Caki2 (cell line): Measurements from ENCODE around the gene GJA1. TPM values are rescaled to one million over a fixed set of nuclear protein-coding genes. Genes with fewer than 3 reads are reported as not detected.
A peak's percentile ranks its signal among the peaks of the same experiment; 100 is the strongest.
"Not testable (repeated sequence)": the region's sequence is repeated elsewhere in the genome, so short reads cannot be mapped to it uniquely, and the experiment has no call there.

Source experiments
- DNase-seq: peaks from one replicate; pipeline ENCODE4 v3.0.0-alpha.2; 2015; ENCODE audit warnings: low read depth
- in situ Hi-C: cut with HindIII; loops from 2 replicates; pipeline ENCODE4 v1.10.0; 2016; ENCODE audit warnings: low sequenced_read_pairs, low pct_unique_long_range_greater_than_20kb, mixed read lengths
- total RNA-seq: library from RNA; depleted of rRNA; stranded (reverse); fragments of >200 nt; shearing (Covaris generic); gene quantifications from 2 replicates; pipeline ENCODE4 v1.2.3, GENCODE V29; 2014; ENCODE audit warnings: low replicate concordance; rRNA removed

The GJA1 gene
- 26.6 and 32.5 TPM in 2 replicates for total RNA-seq

GRCh38 chr6:121435444-121436069 lies at the start of gene GJA1:
TSS of gene GJA1 (plus strand) at chr6:121435646. CDS start at chr6:121446848, 11,202 bp downstream.
- in situ Hi-C loops: loop anchor here (10.0 kb wide), 1 partner anchor 259 kb away; no protein-coding TSS in a partner anchor
- DNase-seq: peak; percentile 87

- DNase-seq, in situ Hi-C loops: not testable (repeated sequence)
Observed at GRCh38 chr6:121386551-121386950, 48.9 kb upstream of the GJA1 start.

- in situ Hi-C loops: no loop called here
- no peak for DNase-seq
Observed at GRCh38 chr6:121389419-121389818, 46.0 kb upstream of the GJA1 start.

- DNase-seq: no peak
- in situ Hi-C loops: no loop called here
Observed at GRCh38 chr6:121393731-121394505, 41.5 kb upstream of the GJA1 start.

DNA sequence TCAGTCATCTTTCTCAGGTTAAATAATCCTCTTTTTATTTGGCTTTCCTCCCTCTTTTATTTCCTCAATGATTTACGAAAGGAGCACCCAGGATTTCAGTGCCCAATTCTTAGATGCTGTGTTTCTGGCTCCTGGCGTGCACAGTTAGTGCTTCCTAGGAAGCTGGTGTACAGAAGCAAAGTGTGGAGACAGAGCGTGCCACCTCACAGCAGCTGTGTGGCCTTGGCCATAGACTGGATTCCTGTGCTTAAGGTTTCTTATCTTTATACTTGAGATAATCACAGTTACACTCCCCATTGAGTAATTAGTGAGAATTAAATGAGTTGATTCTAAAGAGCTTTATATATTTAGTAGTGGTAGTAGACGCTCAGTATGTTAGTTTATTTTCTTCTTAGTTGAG lies 39.7 kb upstream of the GJA1 start:
- in situ Hi-C loops: no loop called here
- DNase-seq: no peak

- DNase-seq, in situ Hi-C loops: not testable (repeated sequence)
Observed at GRCh38 chr6:121397188-121397587, 38.3 kb upstream of the GJA1 start.

DNA sequence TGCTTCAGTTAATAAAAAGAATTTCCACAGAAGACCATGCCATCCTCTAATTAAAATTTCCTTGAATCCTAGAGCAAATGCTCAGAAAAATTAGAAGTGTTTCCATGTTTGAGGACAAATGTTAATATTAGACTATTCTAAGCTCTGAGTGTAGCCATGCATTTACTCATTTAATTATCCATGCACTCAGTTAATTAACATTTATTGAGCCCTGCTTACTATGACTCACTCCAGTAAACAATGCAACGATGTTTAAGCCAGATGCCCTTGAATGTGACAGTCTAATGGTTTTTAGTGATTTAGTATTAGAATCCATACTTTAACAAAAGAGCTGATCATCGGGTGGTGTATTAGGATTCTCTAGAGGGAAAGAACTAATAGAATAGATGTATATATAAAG lies 37.3 kb upstream of the GJA1 start:
- in situ Hi-C loops: no loop called here

DNA sequence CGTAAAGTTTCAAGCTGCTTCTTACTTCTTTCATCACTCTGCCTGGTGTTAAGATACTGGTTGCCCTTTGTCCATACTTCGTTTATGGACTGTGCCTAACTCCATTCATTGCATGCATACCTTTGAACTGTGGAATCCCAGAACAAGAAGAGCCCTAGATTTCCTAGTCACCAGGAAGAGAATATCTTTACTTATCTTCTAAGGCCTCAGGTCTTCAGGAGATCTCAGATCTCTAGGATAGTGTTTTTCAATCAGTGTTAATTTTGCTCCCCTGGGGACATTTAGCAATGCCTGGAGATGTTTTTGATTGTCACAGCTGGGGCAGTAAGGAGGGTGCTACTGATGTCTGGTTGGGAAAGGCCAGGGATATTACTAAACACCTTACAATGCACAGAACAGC lies 35.5 kb upstream of the GJA1 start:
- in situ Hi-C loops: no loop called here
- DNase-seq: no peak

More for the DNA sequence above, 37.3 kb upstream of the GJA1 start:
- no peak for DNase-seq

GRCh38 chr6:121403964-121404363 lies 31.5 kb upstream of the GJA1 start:
- in situ Hi-C loops: no loop called here
- DNase-seq: no peak

- in situ Hi-C loops: no loop called here
Observed at GRCh38 chr6:121405306-121405705, 30.1 kb upstream of the GJA1 start.

DNA sequence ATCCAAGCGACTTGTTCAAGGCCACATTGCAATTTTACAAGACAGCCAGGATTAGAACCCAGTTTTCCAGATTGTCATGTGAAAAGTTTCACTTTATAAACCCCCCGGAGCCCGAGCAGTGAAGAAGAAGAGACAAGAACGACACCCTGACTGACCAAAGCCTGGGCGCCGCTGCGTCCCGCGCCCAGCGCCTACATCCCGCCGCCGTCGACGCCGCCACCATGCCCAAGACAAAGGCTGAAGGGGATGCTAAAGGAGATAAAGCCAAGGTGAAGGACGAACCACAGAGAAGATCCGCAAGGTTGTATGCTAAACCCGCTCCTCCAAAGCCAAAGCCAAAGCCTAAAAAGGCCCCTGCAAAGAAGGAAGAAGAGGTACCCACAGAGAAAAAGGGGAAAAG lies 27.1 kb upstream of the GJA1 start:
- in situ Hi-C loops: no loop called here
- DNase-seq: no peak

More at GRCh38 chr6:121405306-121405705, 30.1 kb upstream of the GJA1 start:
- DNase-seq: no peak

DNA sequence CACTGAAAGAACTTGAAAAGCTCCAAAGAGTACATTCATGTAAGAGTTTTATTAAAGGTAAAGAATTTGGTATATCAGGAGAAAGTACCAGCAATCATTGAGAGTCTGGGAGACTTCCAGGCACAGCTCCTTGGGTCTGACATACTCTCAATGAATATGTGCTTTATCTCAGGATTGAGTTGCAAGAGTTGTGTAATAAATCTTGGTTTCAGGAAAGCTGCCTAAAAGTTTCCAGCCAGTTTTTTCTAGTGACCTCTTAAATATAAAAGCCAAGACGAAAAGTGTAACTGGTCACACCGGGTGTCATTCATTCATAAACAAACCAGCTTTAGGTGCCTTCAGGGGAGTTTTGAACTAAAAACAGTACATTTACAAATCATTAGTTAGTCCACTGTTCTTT lies 21.6 kb upstream of the GJA1 start:
- no peak for DNase-seq
- in situ Hi-C loops: no loop called here

- no peak for DNase-seq
- in situ Hi-C loops: no loop called here
Observed at GRCh38 chr6:121418346-121418745, 17.1 kb upstream of the GJA1 start.

DNA sequence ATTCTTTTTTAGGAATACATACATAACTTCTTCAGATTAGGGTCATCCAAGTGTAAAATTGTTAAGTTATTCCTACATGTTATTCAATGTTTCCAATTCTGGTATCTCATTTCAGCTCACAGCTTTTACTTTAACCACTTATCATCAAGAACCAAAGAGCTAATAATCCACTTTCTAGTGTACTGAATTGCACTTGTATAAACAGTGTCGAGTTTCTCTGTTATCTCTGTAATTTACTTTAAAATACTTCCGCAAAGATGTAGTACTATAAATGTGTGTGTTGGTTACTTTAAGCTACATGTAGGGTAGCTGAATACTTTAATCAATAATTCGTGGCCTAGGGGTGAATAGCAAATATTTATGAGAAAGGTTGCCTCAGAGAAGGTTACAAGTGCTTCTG lies 8.8 kb upstream of the GJA1 start:
- in situ Hi-C loops: no loop called here
- DNase-seq: no peak

- no peak for DNase-seq
- in situ Hi-C loops: no loop called here
Observed at GRCh38 chr6:121428872-121429756, 6.3 kb upstream of the GJA1 start.

- DNase-seq: peak; percentile 48
- in situ Hi-C loops: loop anchor here (10.0 kb wide), 1 partner anchor 264 kb away; no protein-coding TSS in a partner anchor
Observed at GRCh38 chr6:121430514-121431460, 4.7 kb upstream of the GJA1 start.

DNA sequence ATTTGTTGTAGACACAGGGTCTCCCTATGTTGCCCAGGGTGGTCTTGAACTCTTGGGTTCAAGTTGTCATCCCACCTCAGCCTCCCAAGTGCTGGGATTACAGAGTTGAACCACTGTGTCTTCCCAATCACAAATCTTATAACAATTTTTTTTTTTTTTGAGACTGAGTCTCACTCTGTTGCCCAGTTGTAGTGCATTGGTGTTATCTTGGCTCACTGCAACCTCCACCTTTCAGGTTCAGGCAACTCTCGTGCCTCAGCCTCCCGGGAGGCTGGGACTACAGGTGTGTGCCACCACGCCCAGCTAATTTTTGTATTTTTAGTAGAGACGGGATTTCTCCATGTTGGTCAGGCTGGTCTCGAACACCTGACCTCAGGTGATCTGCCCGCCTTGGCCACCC lies 3.7 kb upstream of the GJA1 start:
- in situ Hi-C loops: loop anchor here (10.0 kb wide), 1 partner anchor 263 kb away; no protein-coding TSS in a partner anchor
- not testable (repeated sequence) for DNase-seq
